Suprapubic skin (tissue), 4 donors: ENCODE data around the gene CTBP2. TPM values are rescaled to one million over a fixed set of nuclear protein-coding genes. Genes with fewer than 3 reads are reported as not detected.

ENCODE experiments used
- DNase-seq, 2 donors: peaks; one replicate each; pipeline ENCODE4 v3.0.0-alpha.2; 2019; ENCODE audit warnings: low spot score in 2 of 2
- H3K27ac ChIP-seq: fragments of 200-600 bp; sonication (generic); one replicate; pipeline ENCODE4 v1.5.1; 2019
- H3K27me3 ChIP-seq: fragments of 200-600 bp; sonication (generic); one replicate; pipeline ENCODE4 v1.5.1; 2019
- H3K36me3 ChIP-seq: fragments of 200-600 bp; sonication (generic); one replicate; pipeline ENCODE4 v1.5.1; 2019
- H3K4me1 ChIP-seq: fragments of 200-600 bp; sonication (generic); one replicate; pipeline ENCODE4 v1.5.1; 2019
- H3K4me3 ChIP-seq: fragments of 200-600 bp; sonication (generic); one replicate; pipeline ENCODE4 v1.5.1; 2019; ENCODE audit warnings: mild to moderate bottlenecking
- H3K9me3 ChIP-seq: fragments of 200-600 bp; sonication (generic); one replicate; pipeline ENCODE4 v1.5.1; 2019
- EP300 ChIP-seq: sonication (generic); formaldehyde crosslinking; IDR thresholded peaks from one replicate; pipeline ENCODE4 v1.6.1; 2017; ENCODE audit warnings: antibody characterized with exemption
- POLR2A ChIP-seq, 2 donors: fragments of 450-650 bp; IDR thresholded peaks; one replicate each; pipeline ENCODE4 v1.6.1; 2017; ENCODE audit warnings: antibody characterized with exemption in 2 of 2, mild to moderate bottlenecking in 2 of 2, moderate library complexity in 2 of 2
- POLR2AphosphoS5 ChIP-seq, 3 donors: sonication (generic); formaldehyde crosslinking; IDR thresholded peaks; one replicate each; pipeline ENCODE4 v1.6.1; 2017; ENCODE audit warnings: antibody characterized with exemption in 3 of 3
- whole genome bisulfite sequencing: methylation state at CpG from one replicate; pipeline ENCODE4 v1.1.5; 2018; 5-methylcytosine and 5-hydroxymethylcytosine counted together
- total RNA-seq, 4 donors: library from RNA; depleted of rRNA; stranded (reverse); fragments of >200 nt; gene quantifications; one replicate each; pipeline ENCODE4 v1.1.0, GENCODE V29; 2016
- TF ChIP-seq, protein P1 (sequence below), 2 donors: fragments of 200-600 bp in 1 of 2; fragments of 450-650 bp in 1 of 2; sonication (generic) in 1 of 2; IDR thresholded peaks; one replicate each; pipeline ENCODE4 v1.5.1; 2016 to 2019; ENCODE audit warnings: antibody characterized with exemption in 2 of 2, mild to moderate bottlenecking in 1 of 2, moderate library complexity in 1 of 2

Gene CTBP2
- total RNA-seq, 4 donors from 2014 or later = 19.7 to 45.7 (median 29.4) TPM

DNA sequence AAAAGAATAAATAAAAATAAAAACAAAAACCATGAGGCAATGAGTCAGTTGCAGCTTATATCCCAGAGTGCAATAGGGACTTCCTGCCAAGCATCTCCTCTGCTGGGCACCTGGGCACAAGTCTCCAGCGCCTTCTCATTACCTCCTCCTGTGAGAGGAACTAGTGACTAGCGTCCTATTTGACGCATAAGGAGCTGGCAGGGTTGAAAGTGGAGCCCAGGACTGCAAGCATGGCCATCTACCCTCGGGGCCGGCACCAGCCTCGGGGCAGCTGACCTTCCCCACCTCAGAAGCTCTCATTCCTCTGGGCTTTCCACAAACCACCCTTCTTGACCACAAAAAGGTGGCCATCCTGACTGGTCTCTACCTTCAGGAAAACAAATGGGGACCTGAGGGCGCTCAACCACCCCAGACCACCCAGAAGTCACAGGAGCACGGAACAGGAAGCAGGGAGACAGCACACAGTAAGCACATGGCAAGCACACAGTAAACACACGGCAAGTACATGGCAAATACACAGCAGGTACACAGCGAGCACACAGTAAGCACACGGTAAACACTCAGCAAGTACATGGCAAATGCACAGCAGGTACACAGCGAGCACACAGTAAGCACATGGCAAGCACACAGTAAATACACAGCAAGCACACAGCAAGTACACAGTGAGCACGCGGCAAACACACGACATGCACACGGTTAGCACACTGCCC, 19.1 kb downstream of the CTBP2 start:
- DNase-seq = no peak
- Histone ChIP-seq H3K27ac (no peak overlapping the region), H3K36me3 (peaks cover 6% of the 10 kb centered on the region), H3K4me1 (peaks cover 24% of the 10 kb centered on the region), H3K9me3 (no peaks in the 10 kb centered on the region), H3K27me3 (no peaks in the 10 kb centered on the region), H3K4me3 (no peak overlapping the region)
- TF ChIP-seq POLR2A (IDR thresholded peaks at IDR 0.05) (no peak), POLR2AphosphoS5 (IDR thresholded peaks at IDR 0.05) (no peak), EP300 (no peak)
- TF ChIP-seq, protein P1, sequence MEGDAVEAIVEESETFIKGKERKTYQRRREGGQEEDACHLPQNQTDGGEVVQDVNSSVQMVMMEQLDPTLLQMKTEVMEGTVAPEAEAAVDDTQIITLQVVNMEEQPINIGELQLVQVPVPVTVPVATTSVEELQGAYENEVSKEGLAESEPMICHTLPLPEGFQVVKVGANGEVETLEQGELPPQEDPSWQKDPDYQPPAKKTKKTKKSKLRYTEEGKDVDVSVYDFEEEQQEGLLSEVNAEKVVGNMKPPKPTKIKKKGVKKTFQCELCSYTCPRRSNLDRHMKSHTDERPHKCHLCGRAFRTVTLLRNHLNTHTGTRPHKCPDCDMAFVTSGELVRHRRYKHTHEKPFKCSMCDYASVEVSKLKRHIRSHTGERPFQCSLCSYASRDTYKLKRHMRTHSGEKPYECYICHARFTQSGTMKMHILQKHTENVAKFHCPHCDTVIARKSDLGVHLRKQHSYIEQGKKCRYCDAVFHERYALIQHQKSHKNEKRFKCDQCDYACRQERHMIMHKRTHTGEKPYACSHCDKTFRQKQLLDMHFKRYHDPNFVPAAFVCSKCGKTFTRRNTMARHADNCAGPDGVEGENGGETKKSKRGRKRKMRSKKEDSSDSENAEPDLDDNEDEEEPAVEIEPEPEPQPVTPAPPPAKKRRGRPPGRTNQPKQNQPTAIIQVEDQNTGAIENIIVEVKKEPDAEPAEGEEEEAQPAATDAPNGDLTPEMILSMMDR (IDR thresholded peaks at IDR 0.05) = no peak
- 86% methylated on average over 14 of the region's 16 CpGs for WGBS

DNA sequence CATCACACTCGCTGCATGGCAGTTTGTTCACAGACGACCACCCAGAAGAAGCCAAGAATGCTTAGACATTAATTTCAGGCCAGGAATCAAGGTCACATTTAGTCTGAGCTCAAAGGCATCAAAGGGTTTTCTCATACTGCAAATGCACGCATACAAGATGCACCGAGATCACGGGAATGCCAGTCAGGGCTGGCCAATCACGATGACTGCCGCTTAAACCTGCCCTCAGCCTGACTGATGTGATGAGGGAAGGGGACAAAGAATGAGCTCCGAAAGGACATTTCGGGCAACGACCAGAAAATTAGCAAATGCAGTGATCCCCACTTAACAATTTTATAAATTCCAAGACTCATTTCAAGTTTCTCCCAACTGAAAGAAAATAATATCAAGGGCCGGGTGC, 20.2 kb downstream of the CTBP2 start:
- 95% methylated on average over 11 of the region's 11 CpGs for WGBS
- no peaks in the 10 kb centered on the region for H3K27me3 ChIP-seq
- peaks cover 6% of the 10 kb centered on the region for H3K36me3 ChIP-seq
- H3K4me3 ChIP-seq = no peak overlapping the region
- H3K27ac ChIP-seq = no peak overlapping the region
- peaks cover 17% of the 10 kb centered on the region for H3K4me1 ChIP-seq
- H3K9me3 ChIP-seq = no peaks in the 10 kb centered on the region
- no peak for DNase-seq
- TF ChIP-seq, protein P1 (IDR thresholded peaks at IDR 0.05) = no peak
- TF ChIP-seq POLR2AphosphoS5 (IDR thresholded peaks at IDR 0.05) (no peak), POLR2A (IDR thresholded peaks at IDR 0.05) (no peak), EP300 (no peak)

DNA sequence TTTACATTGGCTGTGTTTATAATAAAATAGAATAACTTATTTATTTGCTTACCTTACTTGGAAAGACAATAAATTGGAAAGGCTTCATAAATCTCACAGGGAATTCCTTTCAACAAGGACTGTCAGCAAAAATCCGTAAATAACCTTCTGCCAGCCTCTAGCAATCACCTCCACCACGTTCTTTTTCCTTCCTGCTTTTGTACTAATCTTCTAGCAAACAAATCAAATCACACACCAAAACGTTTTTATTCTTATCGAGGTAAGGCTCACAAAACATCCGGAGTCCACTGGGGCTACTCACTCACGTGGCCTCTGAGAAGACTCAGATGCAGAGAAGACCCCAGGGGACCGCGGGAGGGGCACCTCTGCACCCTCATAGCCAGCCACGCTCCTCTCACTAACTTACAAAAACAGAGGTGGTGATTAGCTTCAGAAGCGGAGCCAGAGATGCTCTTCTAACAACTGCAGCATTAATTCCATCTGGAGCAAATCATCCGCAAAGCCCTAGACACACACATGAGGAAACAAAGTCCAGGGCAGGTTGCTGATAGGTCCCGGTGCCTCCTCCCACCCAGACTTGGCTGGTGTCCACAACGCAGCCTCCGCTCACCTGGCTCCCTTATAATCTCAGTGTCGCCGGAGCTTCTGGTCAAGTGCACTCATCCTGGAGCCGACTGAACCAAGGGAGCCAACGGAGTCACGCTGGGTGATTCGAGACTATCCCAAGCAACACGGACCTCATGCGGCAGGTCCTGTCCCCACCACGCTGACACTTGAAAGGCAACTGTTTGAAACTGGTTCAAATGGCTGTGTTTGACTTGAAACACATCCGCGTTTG, 22.5 kb downstream of the CTBP2 start:
- TF ChIP-seq POLR2A (IDR thresholded peaks at IDR 0.05) (no peak), POLR2AphosphoS5 (IDR thresholded peaks at IDR 0.05) (no peak), EP300 (no peak)
- TF ChIP-seq, protein P1 (IDR thresholded peaks at IDR 0.05) = no peak
- no peak overlapping the region for H3K27ac ChIP-seq
- WGBS = 77% methylated on average over 25 of the region's 25 CpGs

DNA sequence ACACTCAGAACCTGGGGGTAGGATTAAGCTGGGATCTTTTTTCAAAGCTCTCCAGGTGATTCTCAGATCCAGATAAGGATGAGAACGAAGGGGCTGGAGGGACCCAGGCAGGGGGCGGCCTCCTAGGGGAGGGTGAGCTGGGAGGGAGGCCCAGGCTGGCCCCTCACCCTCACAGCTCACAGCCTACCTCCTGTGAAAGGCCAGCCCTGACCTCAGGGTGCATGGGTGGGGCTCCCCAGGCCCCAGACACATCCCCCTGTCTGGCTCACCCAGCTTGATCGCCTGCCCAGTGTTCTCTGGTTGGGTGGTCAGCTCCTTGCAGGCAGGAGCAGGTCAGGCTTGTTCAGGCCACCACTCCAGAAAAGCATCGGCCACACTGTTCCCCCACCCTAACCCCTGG, 24.3 kb downstream of the CTBP2 start:
- Histone ChIP-seq H3K4me1 (no peaks in the 10 kb centered on the region), H3K27me3 (no peaks in the 10 kb centered on the region), H3K9me3 (no peaks in the 10 kb centered on the region), H3K36me3 (peaks cover 13% of the 10 kb centered on the region), H3K27ac (no peak overlapping the region), H3K4me3 (no peak overlapping the region)
- no peak for DNase-seq
- TF ChIP-seq POLR2AphosphoS5 (IDR thresholded peaks at IDR 0.05) = no peak
- 92% methylated on average over 2 of the region's 4 CpGs for WGBS

More for the DNA sequence above, 22.5 kb downstream of the CTBP2 start:
- Histone ChIP-seq H3K36me3 (peaks cover 6% of the 10 kb centered on the region), H3K9me3 (no peaks in the 10 kb centered on the region), H3K27me3 (no peaks in the 10 kb centered on the region), H3K4me1 (peaks cover 2% of the 10 kb centered on the region), H3K4me3 (no peak overlapping the region)
- DNase-seq = no peak

DNA sequence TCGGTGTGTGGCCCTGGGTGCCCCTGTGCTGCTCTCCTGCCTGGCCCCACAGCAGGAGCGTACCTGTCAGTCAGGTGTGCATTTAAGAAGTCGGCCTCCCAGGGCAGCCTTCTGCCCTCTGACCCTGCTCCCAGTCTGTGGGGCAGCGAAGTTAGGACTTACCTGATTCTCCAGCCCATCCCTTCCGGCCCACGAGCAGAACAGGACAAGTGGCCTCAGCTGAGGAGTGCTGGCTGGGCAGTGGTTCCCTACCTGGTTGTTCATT, 24.7 kb downstream of the CTBP2 start:
- H3K36me3 ChIP-seq = peaks cover 16% of the 10 kb centered on the region
- no peak overlapping the region for H3K27ac ChIP-seq
- TF ChIP-seq, protein P1 (IDR thresholded peaks at IDR 0.05) = no peak
- TF ChIP-seq POLR2A (IDR thresholded peaks at IDR 0.05) (no peak), EP300 (no peak), POLR2AphosphoS5 (IDR thresholded peaks at IDR 0.05) (no peak)
- no peaks in the 10 kb centered on the region for H3K4me1 ChIP-seq
- no peaks in the 10 kb centered on the region for H3K9me3 ChIP-seq
- DNase-seq = no peak
- WGBS = 100% methylated on average over 2 of the region's 6 CpGs
- H3K4me3 ChIP-seq = no peak overlapping the region
- H3K27me3 ChIP-seq = no peaks in the 10 kb centered on the region
